LNCaP clone FGC (cell line): ENCODE measurements around the gene H3-3A.

Experiments used
- DNase-seq: peaks from one replicate; pipeline ENCODE4 v3.0.0-alpha.2; 2011; ENCODE audit warnings: low read depth
- H3K4me3 ChIP-seq: 2 replicates; pipeline ENCODE4 v1.5.1; 2011; ENCODE audit warnings: mild to moderate bottlenecking, low read depth, low read length, control low read depth
- TF ChIP-seq, protein P1 (sequence below): IDR thresholded peaks from 2 replicates; pipeline ENCODE4 v1.5.1; 2012; ENCODE audit warnings: mild to moderate bottlenecking; ENCODE audit not compliant: control insufficient read depth, insufficient read depth; ENCODE audit errors: extremely low read depth

Gene H3-3A

GRCh38 chr1:226038661-226039060 is 23.9 kb upstream of the H3-3A start:
- TF ChIP-seq, protein P1, sequence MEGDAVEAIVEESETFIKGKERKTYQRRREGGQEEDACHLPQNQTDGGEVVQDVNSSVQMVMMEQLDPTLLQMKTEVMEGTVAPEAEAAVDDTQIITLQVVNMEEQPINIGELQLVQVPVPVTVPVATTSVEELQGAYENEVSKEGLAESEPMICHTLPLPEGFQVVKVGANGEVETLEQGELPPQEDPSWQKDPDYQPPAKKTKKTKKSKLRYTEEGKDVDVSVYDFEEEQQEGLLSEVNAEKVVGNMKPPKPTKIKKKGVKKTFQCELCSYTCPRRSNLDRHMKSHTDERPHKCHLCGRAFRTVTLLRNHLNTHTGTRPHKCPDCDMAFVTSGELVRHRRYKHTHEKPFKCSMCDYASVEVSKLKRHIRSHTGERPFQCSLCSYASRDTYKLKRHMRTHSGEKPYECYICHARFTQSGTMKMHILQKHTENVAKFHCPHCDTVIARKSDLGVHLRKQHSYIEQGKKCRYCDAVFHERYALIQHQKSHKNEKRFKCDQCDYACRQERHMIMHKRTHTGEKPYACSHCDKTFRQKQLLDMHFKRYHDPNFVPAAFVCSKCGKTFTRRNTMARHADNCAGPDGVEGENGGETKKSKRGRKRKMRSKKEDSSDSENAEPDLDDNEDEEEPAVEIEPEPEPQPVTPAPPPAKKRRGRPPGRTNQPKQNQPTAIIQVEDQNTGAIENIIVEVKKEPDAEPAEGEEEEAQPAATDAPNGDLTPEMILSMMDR = no peak
- no peak overlapping the region for H3K4me3 ChIP-seq
- DNase-seq = no peak

DNA sequence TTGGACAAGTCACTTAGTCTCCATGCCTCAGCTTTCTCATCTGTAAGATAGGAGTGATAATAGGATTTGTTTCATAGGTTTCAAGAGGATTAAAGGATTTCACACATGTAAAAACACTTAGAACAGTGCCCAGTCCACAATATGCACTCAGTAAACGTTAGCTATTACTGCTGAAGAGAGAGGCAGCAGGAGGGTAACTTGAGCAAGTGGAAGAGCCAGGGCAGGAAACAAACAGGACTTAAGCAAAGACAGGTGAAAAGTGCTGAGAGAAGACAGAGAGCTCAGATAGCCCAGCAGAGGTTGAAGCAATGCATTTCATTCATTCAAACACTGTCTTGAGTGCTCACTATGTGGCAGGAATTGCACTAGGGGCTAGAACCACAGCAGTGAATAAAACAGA is 21.1 kb upstream of the H3-3A start:
- no peak for DNase-seq
- TF ChIP-seq, protein P1 = no peak
- no peak overlapping the region for H3K4me3 ChIP-seq

GRCh38 chr1:226044514-226045101 is 17.9 kb upstream of the H3-3A start:
- no peak for DNase-seq
- no peak overlapping the region for H3K4me3 ChIP-seq
- TF ChIP-seq, protein P1 = no peak

DNA sequence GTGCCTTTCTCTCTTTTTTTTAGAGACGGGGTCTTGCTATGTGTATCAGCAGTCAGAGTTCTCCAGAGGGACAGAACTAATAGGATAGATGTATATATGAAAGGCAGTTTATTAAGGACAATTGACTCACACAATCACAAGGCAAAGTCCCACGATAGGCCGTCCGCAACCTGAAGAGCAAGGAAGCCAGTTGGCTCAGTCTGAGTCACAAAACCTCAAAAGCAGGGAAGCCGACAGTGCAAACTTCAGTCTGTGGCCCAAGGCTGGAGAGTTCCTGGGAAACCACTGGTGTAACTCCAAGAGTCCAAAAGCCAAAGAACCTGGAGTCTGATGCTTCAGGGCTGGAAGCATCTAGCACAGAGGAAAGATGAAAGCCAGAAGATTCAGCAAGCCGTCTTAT is 16.3 kb upstream of the H3-3A start:
- no peak overlapping the region for H3K4me3 ChIP-seq
- TF ChIP-seq, protein P1 = no peak
- DNase-seq = no peak

DNA sequence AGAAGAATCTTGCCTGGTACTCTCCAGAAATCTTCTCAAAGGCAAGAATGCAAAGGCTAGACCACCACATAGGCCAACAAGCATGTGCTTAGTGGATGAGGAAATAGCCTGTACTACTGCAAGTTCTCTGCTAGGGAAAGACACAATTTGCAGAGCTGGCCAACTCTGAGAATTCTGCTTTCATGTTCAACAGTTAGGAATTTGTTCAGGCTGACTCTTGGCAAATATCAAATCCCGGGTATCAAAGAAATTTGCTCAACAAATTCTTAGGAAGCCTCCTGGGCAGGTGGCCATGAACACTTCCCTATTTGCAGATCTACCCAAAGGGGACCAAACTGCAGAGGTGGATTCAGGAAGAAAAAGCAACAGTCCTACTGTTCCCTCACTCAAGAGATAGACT is 15.0 kb upstream of the H3-3A start:
- no peak for DNase-seq
- no peak overlapping the region for H3K4me3 ChIP-seq
- TF ChIP-seq, protein P1 = no peak

- TF ChIP-seq, protein P1 = no peak
- no peak for DNase-seq
- no peak overlapping the region for H3K4me3 ChIP-seq
Observed at GRCh38 chr1:226048886-226049285, 13.6 kb upstream of the H3-3A start.

DNA sequence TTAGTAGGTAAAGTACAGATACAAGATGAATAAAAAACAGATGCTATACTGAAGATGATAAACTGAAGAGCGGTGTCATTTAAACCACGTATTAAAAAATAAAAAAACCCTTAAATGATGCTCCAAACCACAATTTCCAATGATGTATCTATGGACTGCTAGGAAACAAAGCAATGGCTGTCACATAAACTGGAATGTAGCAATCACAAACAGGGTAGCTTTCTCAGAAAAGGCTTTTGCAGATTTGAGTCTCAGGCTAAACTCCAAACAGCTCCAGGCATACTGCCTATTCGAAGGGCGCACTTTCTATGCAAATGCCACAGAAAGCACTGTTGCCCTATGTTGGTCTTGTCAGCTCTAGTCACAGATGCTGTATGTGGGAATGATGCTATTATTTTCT is 12.4 kb upstream of the H3-3A start:
- TF ChIP-seq, protein P1 = no peak
- H3K4me3 ChIP-seq = no peak overlapping the region
- no peak for DNase-seq
